ENCODE results near the gene SLC17A1.

The SLC17A1 gene

DNA sequence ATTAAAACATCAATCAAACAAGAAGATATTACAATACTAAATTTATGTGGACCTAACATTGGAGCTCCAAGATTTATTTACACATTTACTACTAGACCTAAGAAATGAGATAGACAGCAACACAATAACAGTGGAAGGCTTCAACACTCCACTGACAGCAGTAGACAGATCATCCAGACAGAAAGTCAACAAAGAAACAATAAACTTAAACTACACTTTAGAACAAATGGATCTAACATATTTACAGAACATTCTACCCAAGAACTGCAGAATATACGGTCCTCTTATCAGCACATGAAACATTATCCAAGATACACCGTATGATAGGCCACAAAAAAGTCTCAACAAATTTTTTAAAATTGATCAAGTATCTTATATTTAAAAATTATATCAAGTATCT, 27.0 kb downstream of the SLC17A1 start:
- DNase-seq (ENCODE audit: extremely low read depth, low read depth): no peak
- TF ChIP-seq, protein P1, sequence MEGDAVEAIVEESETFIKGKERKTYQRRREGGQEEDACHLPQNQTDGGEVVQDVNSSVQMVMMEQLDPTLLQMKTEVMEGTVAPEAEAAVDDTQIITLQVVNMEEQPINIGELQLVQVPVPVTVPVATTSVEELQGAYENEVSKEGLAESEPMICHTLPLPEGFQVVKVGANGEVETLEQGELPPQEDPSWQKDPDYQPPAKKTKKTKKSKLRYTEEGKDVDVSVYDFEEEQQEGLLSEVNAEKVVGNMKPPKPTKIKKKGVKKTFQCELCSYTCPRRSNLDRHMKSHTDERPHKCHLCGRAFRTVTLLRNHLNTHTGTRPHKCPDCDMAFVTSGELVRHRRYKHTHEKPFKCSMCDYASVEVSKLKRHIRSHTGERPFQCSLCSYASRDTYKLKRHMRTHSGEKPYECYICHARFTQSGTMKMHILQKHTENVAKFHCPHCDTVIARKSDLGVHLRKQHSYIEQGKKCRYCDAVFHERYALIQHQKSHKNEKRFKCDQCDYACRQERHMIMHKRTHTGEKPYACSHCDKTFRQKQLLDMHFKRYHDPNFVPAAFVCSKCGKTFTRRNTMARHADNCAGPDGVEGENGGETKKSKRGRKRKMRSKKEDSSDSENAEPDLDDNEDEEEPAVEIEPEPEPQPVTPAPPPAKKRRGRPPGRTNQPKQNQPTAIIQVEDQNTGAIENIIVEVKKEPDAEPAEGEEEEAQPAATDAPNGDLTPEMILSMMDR (IDR thresholded peaks at IDR 0.05; ENCODE audit: low read depth, low read length): no peak

DNA sequence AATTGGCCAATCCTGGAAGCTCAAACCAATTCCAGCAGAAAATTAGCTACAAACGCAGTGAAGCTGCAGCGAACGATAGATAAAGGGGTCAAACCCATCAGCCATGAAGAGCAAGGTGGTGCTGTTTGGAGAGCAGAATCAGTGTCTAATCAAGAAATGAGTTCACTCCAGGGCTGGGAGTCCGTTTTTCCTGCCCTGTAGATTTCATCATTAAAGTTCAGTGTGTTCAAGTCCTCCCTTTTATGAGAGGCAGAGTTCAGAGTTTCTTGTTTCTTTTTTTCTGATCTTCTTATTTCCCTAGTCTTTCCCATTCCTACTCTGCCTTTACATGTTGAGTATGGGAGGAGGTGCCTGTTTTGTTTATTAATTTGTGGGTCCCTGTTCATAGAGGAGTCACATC, 30.4 kb downstream of the SLC17A1 start:
- TF ChIP-seq, protein P1 (IDR thresholded peaks at IDR 0.05; ENCODE audit: low read depth, low read length): no peak
- no peak for DNase-seq (ENCODE audit: extremely low read depth, low read depth)

DNA sequence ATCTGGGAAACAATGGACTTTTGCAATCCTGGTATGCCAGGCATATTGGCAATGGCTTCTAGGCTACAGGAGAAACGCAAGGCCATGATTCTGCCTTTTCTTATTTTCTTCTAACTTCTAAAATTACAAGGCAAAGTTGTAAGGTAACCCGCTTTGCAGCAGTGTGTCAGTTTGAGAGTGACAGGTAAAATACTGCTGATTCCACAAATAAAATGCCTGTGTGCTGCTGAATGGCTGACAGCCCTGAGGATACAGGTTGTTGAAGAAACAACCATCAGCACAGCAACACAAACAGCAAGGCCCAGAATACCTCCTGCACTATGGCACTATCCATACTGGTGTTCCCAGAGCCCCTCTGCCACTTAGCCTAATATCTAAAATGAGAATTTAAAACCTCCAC, 37.1 kb downstream of the SLC17A1 start:
- no peak for DNase-seq (ENCODE audit: extremely low read depth, low read depth)
- TF ChIP-seq, protein P1 (IDR thresholded peaks at IDR 0.05; ENCODE audit: low read depth, low read length): no peak

DNA sequence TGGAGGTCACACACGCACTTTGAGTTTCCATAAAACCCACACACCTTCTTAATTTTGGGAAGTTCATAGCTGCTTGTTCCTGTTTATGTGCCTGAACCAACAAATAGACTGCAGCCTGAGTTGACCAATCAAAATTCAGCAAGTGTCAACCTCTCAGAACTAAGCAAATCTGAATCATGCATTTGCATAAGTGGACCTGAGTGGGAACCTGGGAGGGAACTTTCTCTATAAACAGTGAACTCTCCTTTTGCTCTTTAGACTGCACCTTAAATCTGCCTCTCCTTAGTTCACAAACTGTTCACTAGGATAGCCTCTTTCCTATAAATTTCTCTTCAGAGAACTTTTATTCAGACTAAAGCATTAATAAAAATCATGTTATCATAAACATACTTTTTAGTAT, 37.9 kb downstream of the SLC17A1 start:
- TF ChIP-seq, protein P1 (IDR thresholded peaks at IDR 0.05; ENCODE audit: low read depth, low read length): no peak
- DNase-seq (ENCODE audit: extremely low read depth, low read depth): no peak

DNA sequence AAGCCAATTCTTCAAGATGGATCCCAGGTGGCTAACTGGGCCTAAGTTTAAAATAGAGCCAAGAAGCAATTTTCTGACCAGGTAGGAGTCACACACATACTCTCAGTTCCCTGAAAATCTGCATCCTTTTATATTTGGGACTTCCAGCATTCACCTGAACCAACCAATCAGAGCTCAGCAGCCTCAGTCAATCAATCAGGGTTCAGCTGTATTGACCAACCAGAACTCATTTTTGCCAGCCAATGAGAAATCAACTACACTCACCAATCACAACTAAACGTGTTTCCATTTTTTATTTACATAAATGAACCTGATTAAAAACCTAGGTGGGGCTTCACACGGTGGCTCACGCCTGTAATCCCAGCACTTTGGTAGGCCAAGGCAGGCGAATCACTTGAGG, 39.8 kb downstream of the SLC17A1 start:
- TF ChIP-seq, protein P1 (IDR thresholded peaks at IDR 0.05; ENCODE audit: low read depth, low read length): no peak
- DNase-seq (ENCODE audit: extremely low read depth, low read depth): no peak

DNA sequence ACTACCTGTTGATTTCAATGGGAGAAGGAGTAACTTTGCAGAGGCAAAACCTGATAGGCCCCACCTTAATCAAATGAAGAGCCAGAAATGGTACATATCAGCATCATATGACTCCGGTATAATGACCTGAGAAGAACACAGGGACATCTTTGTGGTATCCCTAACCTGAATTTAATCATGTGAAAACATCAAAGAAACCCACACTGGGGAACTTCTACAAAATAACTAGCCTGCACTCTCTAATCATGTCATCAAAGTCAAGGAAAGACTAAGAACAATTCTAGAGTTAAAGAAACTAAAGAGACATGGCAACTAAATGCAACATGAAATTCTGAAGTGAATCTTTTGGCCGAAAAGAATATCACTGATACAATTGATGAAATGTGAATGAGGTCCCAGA, 42.4 kb downstream of the SLC17A1 start:
- TF ChIP-seq, protein P1 (IDR thresholded peaks at IDR 0.05; ENCODE audit: low read depth, low read length): no peak
- DNase-seq (ENCODE audit: extremely low read depth, low read depth): no peak

DNA sequence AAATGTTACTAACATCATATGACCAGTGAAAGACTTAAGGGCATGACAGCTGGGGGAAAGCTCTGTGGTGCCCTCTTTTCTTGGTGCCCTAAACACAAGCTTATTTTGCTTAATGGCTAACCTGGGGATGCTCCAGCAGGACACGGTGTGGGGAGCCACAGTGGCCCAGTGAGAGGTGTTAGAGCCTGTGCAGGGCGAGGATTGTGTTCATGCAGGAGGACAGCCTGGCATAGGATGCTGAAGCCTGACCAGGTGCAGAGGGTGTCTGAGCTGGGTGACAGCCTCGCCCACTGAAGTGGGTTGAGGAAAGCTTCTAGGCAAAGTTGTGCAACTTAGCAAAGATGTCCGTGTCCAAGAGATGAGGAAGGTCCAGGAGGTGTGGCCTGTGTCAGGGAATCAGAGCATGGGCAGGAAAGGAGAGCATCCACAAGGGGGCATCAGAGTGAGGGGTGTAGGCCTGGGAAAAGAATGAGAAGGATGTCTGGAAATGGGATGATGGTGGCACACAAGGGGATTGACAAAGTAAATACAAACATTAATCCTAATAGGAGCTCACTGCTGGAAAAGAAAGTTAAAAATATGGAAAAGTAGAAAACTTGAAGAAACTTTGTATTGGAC, 43.4 kb downstream of the SLC17A1 start:
- TF ChIP-seq, protein P1 (IDR thresholded peaks at IDR 0.05; ENCODE audit: low read depth, low read length): peak; percentile 68

More for the DNA sequence above, 43.4 kb downstream of the SLC17A1 start:
- peak; percentile 12 for DNase-seq (ENCODE audit: extremely low read depth, low read depth)
